ENCODE measurements around the gene LOC101059915.

The LOC101059915 gene

DNA sequence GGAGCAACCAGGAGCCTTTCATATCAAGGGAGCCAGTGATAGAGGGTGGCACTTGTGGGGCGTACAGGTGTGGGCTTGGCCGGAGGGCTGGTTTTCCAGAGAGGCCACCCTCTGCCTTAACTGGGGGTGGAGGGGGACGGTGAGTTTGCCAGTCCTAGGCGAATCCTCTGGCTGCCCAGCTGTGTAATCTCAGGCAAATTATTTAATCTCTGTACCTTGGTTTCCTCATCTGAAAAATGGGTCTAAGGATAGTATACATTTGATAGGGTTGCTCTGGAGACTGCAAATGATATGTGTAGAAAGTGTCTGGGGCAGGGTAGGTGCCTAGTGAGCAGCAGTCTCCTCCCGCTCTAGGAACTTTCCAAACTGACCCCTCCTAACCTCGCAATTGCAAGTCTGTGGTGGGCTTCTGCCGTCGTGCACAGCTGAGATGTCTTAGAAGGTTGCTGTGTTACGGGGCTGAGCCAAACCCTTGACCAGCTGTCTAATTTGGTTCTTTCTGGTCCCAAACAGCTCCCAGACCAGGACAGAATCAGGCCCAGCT, 45.2 kb upstream of the LOC101059915 start:
- no peak overlapping the region for H3K9ac ChIP-seq (ENCODE audit: extremely low read depth, insufficient read length, low read length)

More for the DNA sequence above, 45.2 kb upstream of the LOC101059915 start:
- no peaks in the 10 kb centered on the region for H3K79me1 ChIP-seq (ENCODE audit: insufficient read depth, low read depth, low read length, poor library complexity, severe bottlenecking)
- H3K18ac ChIP-seq (ENCODE audit: insufficient read length, low read depth, low read length) = no peak overlapping the region
- H3K27me3 Mint-ChIP-seq (ENCODE audit: low read depth) = no peaks in the 10 kb centered on the region
- H4K20me1 ChIP-seq (ENCODE audit: control insufficient read depth, insufficient read depth, insufficient read length) = no peaks in the 10 kb centered on the region
- no peaks in the 10 kb centered on the region for H3K23me2 ChIP-seq (ENCODE audit: insufficient read length, low read depth, low read length, poor library complexity, severe bottlenecking)
- no CpG with 5 or more reads among the region's 9 CpGs for WGBS (ENCODE audit: extremely low coverage, insufficient read length, low lambda C conversion rate)
- H3K4me1 ChIP-seq (ENCODE audit: insufficient read depth, low read length) = no peaks in the 10 kb centered on the region
- H3K4ac ChIP-seq (ENCODE audit: low read depth, low read length) = no peak overlapping the region
- H3K56ac ChIP-seq (ENCODE audit: insufficient read length, low read depth, low read length) = no peak overlapping the region
- peaks cover 2 to 14% of the 10 kb centered on the region in 2 experiments; a peak in 1 of 4 replicates for H3K4me1 Mint-ChIP-seq
- no peak overlapping the region for H3K4me2 ChIP-seq (ENCODE audit: insufficient read depth, insufficient read length, low read length)
- no peak overlapping the region for H4K5ac ChIP-seq (ENCODE audit: insufficient read length, low read depth, low read length)
- no peak overlapping the region for H2BK12ac ChIP-seq (ENCODE audit: insufficient read length, low read depth, low read length)
- no peak overlapping the region for H2BK15ac ChIP-seq (ENCODE audit: low read depth, low read length)
- no peaks in the 10 kb centered on the region for H3K27me3 ChIP-seq (ENCODE audit: insufficient read depth, low read length)
- H3K23ac ChIP-seq (ENCODE audit: insufficient read length, low read depth, low read length) = no peak overlapping the region
- H4K91ac ChIP-seq (ENCODE audit: insufficient read length, low read depth, low read length) = no peak overlapping the region
- no peak overlapping the region for H2BK20ac ChIP-seq (ENCODE audit: low read depth, low read length, poor library complexity, severe bottlenecking)
- TF ChIP-seq, protein P1, sequence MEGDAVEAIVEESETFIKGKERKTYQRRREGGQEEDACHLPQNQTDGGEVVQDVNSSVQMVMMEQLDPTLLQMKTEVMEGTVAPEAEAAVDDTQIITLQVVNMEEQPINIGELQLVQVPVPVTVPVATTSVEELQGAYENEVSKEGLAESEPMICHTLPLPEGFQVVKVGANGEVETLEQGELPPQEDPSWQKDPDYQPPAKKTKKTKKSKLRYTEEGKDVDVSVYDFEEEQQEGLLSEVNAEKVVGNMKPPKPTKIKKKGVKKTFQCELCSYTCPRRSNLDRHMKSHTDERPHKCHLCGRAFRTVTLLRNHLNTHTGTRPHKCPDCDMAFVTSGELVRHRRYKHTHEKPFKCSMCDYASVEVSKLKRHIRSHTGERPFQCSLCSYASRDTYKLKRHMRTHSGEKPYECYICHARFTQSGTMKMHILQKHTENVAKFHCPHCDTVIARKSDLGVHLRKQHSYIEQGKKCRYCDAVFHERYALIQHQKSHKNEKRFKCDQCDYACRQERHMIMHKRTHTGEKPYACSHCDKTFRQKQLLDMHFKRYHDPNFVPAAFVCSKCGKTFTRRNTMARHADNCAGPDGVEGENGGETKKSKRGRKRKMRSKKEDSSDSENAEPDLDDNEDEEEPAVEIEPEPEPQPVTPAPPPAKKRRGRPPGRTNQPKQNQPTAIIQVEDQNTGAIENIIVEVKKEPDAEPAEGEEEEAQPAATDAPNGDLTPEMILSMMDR (conservative IDR thresholded peaks at IDR 0.05) = no peak
- DNase-seq = no peak
- H3K36me3 Mint-ChIP-seq (ENCODE audit: insufficient read depth in 1 of 3, low read depth in 3 of 3) = peaks cover 0 to 6% (median 2%) of the 10 kb centered on the region in 3 experiments; a peak in 4 of 7 replicates
- no peaks in the 10 kb centered on the region for H3K79me2 ChIP-seq (ENCODE audit: insufficient read depth, low read length)
- peaks cover 68 to 82% of the 10 kb centered on the region in 2 experiments for H3K9me3 Mint-ChIP-seq
- H3K9me3 ChIP-seq (ENCODE audit: control insufficient read depth, low read depth, low read length) = peaks cover 32% of the 10 kb centered on the region
- no peak overlapping the region for H2AFZ ChIP-seq (ENCODE audit: low read length)
- H2BK120ac ChIP-seq (ENCODE audit: low read depth, low read length, poor library complexity, severe bottlenecking) = no peak overlapping the region
- H4K8ac ChIP-seq (replicated peaks; ENCODE audit: insufficient read length, low read depth, low read length) = no peak overlapping the region
- H3K14ac ChIP-seq (ENCODE audit: insufficient read depth, low read length) = no peak overlapping the region
- H2AK5ac ChIP-seq (ENCODE audit: insufficient read length, low read length) = no peak overlapping the region
- H3K4me3 Mint-ChIP-seq = no peak overlapping the region
- no peak overlapping the region for H3T11ph ChIP-seq (ENCODE audit: low read length)
- H2BK5ac ChIP-seq (ENCODE audit: insufficient read length, low read length) = no peak overlapping the region
- H3K27ac Mint-ChIP-seq = no peak overlapping the region
- no peak overlapping the region for H3K27ac ChIP-seq (ENCODE audit: insufficient read length, low read depth, low read length)
